Duodenal mucosa (tissue), 2 donors: ENCODE results near the gene KRTAP6-3.

Experiments used
- H3K27ac ChIP-seq: one replicate; pipeline ENCODE4 v1.7.0; 2013; ENCODE audit warnings: low read depth, low read length
- H3K27me3 ChIP-seq, 2 donors: one replicate each; pipeline ENCODE4 v1.7.0; 2013; ENCODE audit warnings: low read length in 2 of 2, control low read depth in 1 of 2; ENCODE audit not compliant: insufficient read depth in 2 of 2, control insufficient read depth in 1 of 2
- H3K36me3 ChIP-seq, 2 donors: one replicate each; pipeline ENCODE4 v1.7.0; 2013; ENCODE audit warnings: low read length in 2 of 2, control low read depth in 1 of 2; ENCODE audit not compliant: insufficient read depth in 2 of 2, control insufficient read depth in 1 of 2
- H3K4me1 ChIP-seq, 2 donors: one replicate each; pipeline ENCODE4 v1.7.0; 2013; ENCODE audit warnings: low read length in 2 of 2, control low read depth in 1 of 2; ENCODE audit not compliant: insufficient read depth in 2 of 2, control insufficient read depth in 1 of 2
- H3K4me3 ChIP-seq, 2 donors: one replicate each; pipeline ENCODE4 v1.7.0; 2013; ENCODE audit warnings: low read length in 2 of 2, low read depth in 1 of 2
- H3K9ac ChIP-seq, 2 donors: one replicate each; pipeline ENCODE4 v1.7.0; 2013; ENCODE audit warnings: low read length in 2 of 2, low read depth in 1 of 2
- H3K9me3 ChIP-seq, 2 donors: one replicate each; pipeline ENCODE4 v1.7.0; 2013; ENCODE audit warnings: low read length in 2 of 2, control low read depth in 1 of 2; ENCODE audit not compliant: control insufficient read depth in 1 of 2

Gene KRTAP6-3

DNA sequence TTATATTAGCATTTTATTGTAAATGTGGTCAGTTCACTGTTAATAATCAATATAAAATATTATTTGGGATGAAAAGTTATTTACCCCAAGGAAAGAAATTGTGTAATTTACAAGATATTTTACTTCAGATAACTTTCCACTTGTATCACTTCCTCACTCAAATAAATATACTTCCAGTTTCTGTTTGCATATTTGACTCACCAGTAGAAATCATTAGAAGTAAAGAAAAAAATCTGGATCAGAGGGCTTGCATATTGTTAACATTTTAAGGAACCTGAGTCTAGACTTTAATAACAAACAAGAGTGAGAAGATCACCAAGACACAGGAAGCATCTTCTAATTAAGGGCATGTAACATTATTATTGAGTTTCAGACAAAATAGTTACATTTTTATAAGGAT lies 27.8 kb downstream of the KRTAP6-3 start:
- Histone ChIP-seq H3K36me3 (no peaks in the 10 kb centered on the region), H3K9me3 (peaks cover 9 to 12% of the 10 kb centered on the region in 2 donors), H3K27ac (no peak overlapping the region), H3K4me1 (no peaks in the 10 kb centered on the region), H3K4me3 (no peak overlapping the region), H3K9ac (no peak overlapping the region), H3K27me3 (no peaks in the 10 kb centered on the region)

DNA sequence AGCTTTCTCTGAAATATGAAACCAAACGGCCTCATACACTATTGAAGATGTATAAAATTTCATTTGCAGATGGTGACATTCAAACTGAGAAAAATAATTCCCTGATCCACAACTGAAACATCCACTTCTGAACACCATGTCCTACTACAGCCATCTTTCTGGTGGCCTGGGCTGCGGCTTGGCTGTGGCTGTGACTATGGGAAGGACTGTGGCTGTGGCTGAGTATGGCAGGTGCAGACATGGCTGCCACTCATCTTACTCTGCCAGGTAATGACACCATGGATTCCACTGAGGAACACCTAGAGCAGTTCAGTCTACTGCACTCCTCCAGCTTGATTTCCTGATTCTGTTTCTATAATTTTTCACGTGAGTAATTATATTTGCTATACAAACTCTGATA lies 28.3 kb downstream of the KRTAP6-3 start, which contains the start of gene KRTAP20-4:
KRTAP20-4 (plus strand) TSS at position 106 of the 400 bp plus-strand sequence.
- peaks cover 11 to 12% of the 10 kb centered on the region in 2 donors for H3K9me3 ChIP-seq
- H3K4me1 ChIP-seq, result no peaks in the 10 kb centered on the region
- H3K36me3 ChIP-seq, result no peaks in the 10 kb centered on the region
- no peak within 1 kb of the TSS for H3K9ac ChIP-seq
- no peak within 1 kb of the TSS for H3K4me3 ChIP-seq
- no peaks in the 10 kb centered on the region for H3K27me3 ChIP-seq
- no peak within 1 kb of the TSS for H3K27ac ChIP-seq

DNA sequence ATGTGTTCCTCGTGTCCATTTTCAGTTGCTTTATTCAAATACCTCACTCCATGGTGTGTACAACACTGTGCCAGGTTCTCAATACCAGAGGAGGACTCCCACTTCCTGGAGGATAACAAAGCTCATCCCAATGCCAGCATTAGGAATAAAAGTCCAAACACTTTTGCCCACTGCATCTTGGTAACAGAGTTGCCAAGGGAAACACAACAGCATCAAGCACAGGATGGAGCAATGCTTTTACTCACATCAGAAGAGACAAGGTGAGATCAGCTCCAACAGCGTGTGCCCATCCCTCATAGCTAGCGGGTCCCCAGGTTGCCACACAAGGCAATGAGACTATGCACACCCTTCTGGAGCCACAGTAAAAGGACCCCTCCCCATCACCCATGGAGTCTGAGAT lies 31.1 kb downstream of the KRTAP6-3 start:
- no peak overlapping the region for H3K27ac ChIP-seq
- H3K9me3 ChIP-seq, result peaks cover 6 to 14% of the 10 kb centered on the region in 2 donors
- no peak overlapping the region for H3K9ac ChIP-seq
- no peak overlapping the region for H3K4me3 ChIP-seq
- H3K4me1 ChIP-seq, result no peaks in the 10 kb centered on the region
- no peaks in the 10 kb centered on the region for H3K36me3 ChIP-seq
- no peaks in the 10 kb centered on the region for H3K27me3 ChIP-seq

DNA sequence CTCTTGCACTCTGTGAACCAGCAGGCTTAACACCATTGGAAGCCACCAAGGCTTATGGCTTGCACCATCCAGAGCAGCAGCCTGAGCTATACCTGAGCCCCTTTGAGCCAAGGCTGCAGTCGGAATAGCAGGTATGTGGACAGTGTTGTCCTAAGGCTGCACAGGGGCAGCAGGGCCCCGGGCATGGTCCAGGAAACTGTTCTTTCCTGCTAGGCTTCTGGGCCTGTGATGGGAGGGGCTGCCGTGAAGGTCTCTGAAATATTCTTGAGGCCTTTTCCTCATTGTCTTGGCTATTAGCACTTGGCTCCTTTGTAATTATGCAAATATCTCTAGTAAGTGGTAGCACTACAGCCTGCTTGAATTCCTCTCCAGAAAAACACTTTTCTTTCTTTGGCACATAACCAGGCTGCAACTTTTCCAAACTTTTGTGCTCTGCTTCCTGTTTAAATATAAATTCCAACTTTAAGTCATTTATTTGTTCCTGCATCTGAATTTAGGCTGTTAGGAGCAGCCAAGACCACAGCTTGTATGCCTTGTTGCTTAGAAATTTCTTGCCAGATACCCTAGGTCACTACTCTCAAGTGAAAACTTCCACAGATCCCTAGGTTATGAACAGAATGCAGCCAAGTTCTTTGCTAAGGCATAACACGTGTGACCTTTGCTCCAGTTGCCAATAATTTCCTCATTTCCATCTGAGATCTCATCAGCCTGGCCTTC lies 33.4 kb downstream of the KRTAP6-3 start:
- H3K4me1 ChIP-seq, result no peaks in the 10 kb centered on the region
- H3K4me3 ChIP-seq, result no peak overlapping the region
- H3K27me3 ChIP-seq, result no peaks in the 10 kb centered on the region
- no peak overlapping the region for H3K9ac ChIP-seq
- H3K27ac ChIP-seq, result no peak overlapping the region
- H3K9me3 ChIP-seq, result peaks cover 14% of the 10 kb centered on the region in 2 donors
- H3K36me3 ChIP-seq, result no peaks in the 10 kb centered on the region

DNA sequence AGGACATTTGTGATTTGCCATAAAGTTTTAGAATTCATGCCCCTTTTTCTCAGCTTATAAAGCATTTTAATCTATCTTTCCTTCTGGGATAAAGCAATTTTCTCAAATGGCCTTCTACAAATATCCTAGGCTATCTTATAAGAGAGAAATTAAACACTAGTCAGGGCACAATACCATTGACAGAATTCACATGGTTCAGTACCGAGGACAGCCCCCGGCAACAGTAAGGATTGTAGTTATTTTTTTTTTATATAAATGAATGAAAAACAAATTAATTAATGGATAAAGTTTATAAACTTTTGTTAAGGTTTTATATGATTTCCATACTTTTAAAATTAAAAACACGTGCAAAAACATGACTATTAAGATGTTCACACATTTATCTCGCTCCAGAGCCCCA lies 35.9 kb downstream of the KRTAP6-3 start:
- no peaks in the 10 kb centered on the region for H3K27me3 ChIP-seq
- no peak overlapping the region for H3K27ac ChIP-seq
- no peaks in the 10 kb centered on the region for H3K36me3 ChIP-seq
- H3K9ac ChIP-seq, result no peak overlapping the region
- H3K4me1 ChIP-seq, result no peaks in the 10 kb centered on the region
- H3K4me3 ChIP-seq, result no peak overlapping the region
- H3K9me3 ChIP-seq, result peaks cover 14 to 15% of the 10 kb centered on the region in 2 donors

DNA sequence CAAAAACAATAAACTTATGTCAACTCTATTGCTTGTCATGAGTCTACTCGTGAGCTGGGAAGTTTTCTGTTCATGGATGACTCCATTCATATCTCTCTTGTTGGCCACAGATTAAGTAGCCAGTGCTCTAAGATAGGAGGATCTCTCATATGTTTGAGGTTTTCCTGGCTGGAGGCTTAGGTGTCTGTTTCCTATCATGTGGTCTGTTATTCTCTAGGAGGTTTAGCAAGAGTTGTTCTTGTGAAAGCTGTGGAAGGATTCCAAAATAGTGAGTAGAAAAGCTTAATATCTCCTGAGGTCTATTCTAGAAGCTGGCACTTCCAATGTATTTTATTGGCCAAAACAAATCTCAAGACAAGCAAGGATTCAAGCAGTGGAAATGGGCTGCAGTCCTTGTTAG lies 37.0 kb downstream of the KRTAP6-3 start:
- no peaks in the 10 kb centered on the region for H3K4me1 ChIP-seq
- H3K27ac ChIP-seq, result no peak overlapping the region
- H3K9ac ChIP-seq, result no peak overlapping the region
- H3K36me3 ChIP-seq, result no peaks in the 10 kb centered on the region
- no peak overlapping the region for H3K4me3 ChIP-seq
- H3K27me3 ChIP-seq, result no peaks in the 10 kb centered on the region
- H3K9me3 ChIP-seq, result peaks cover 11 to 14% of the 10 kb centered on the region in 2 donors

DNA sequence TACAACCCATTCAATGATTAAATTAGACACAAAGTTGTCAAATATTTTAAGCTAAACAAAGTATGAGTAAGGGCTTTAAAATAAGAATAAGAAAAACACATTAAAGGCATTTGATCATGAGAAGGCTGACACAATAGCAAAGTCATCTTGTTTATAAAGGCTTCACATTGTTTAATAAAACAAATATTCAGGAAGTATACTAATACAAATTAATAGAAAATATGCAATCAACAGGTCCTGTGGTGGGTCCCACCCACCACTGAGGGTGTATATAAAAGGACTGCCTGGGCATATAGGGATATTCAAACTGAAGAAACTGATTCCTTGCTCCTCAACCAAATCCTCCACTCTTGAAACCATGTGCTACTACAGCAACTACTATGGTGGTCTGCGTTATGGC lies 42.7 kb downstream of the KRTAP6-3 start, which contains the start of gene KRTAP20-2:
KRTAP20-2 (plus strand) TSS at position 301 of the 400 bp plus-strand sequence; CDS start at position 359, 58 bp downstream.
- peaks cover 4 to 7% of the 10 kb centered on the region in 2 donors for H3K9me3 ChIP-seq
- H3K27me3 ChIP-seq, result no peaks in the 10 kb centered on the region
- no peak within 1 kb of the TSS for H3K27ac ChIP-seq
- H3K4me3 ChIP-seq, result no peak within 1 kb of the TSS
- H3K4me1 ChIP-seq, result no peaks in the 10 kb centered on the region
- no peaks in the 10 kb centered on the region for H3K36me3 ChIP-seq
- no peak within 1 kb of the TSS for H3K9ac ChIP-seq

DNA sequence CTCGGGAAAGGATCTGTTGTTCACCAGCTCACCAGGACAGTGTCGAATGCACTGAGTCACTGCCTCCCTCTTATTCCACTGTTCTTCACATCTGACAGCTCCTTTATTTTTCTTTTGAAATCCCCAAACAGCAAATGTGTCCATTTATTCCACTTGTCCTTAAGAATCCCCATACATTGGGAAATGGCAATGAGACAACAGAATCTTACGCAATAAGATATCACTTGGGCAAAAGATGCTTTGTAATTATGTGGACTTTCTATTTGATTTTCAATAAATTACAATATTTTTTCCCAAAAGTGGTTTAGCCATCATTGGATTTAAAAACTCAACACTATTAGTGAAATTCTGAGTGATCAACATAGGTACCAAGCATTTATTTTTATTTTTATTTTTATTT lies 46.4 kb downstream of the KRTAP6-3 start:
- H3K4me1 ChIP-seq, result no peaks in the 10 kb centered on the region
- no peak overlapping the region for H3K4me3 ChIP-seq
- H3K9ac ChIP-seq, result no peak overlapping the region
- H3K27ac ChIP-seq, result no peak overlapping the region
- peaks cover 0 to 7% of the 10 kb centered on the region in 2 donors for H3K9me3 ChIP-seq
- no peaks in the 10 kb centered on the region for H3K36me3 ChIP-seq
- H3K27me3 ChIP-seq, result no peaks in the 10 kb centered on the region

DNA sequence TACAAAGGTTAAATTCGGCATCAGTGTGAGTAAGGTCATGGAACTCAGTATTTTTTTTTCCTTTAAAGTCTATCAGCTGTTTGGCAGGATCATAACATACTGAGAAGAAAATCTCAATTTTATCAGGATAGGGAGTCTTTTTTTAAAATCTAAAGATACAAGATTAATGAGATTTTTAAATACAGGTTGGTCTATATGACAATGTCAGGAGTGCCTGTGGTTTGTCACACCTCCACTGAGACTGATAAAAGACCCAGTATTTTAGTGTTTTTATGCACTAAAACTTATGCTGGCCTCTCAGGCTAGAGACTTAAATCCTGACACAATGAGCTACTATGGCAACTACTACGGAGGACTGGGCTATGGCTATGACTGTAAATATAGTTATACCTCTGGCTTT lies 50.3 kb downstream of the KRTAP6-3 start, which contains the start of gene KRTAP20-3:
KRTAP20-3 (plus strand) TSS at position 301 of the 400 bp plus-strand sequence.
- H3K4me1 ChIP-seq, result no peaks in the 10 kb centered on the region
- no peaks in the 10 kb centered on the region for H3K27me3 ChIP-seq
- H3K4me3 ChIP-seq, result no peak within 1 kb of the TSS
- no peak within 1 kb of the TSS for H3K27ac ChIP-seq
- no peaks in the 10 kb centered on the region for H3K36me3 ChIP-seq
- H3K9me3 ChIP-seq, result peaks cover 0 to 7% of the 10 kb centered on the region in 2 donors
- H3K9ac ChIP-seq, result no peak within 1 kb of the TSS
